GM10266 (cell line): ENCODE results near the gene SBNO2.
A peak's percentile ranks its signal among the peaks of the same experiment; 100 is the strongest.

ENCODE experiments used
- DNase-seq: peaks from one replicate; pipeline ENCODE4 v3.0.0; 2012; ENCODE audit errors: extremely low spot score
- CTCF ChIP-seq: IDR thresholded peaks from 2 replicates; pipeline ENCODE4 v1.5.1; 2012; ENCODE audit warnings: mild to moderate bottlenecking, low read depth; ENCODE audit not compliant: control insufficient read depth, insufficient read depth; ENCODE audit errors: missing control alignments

The SBNO2 gene

GRCh38 chr19:1063909-1064660 is 110.0 kb downstream of the SBNO2 start:
- no peak for TF ChIP-seq CTCF
- DNase-seq = no peak

- DNase-seq = peak; percentile 76
- TF ChIP-seq CTCF = no peak
Measured at GRCh38 chr19:1063030-1063908, 110.8 kb downstream of the SBNO2 start.

- DNase-seq = peak; percentile 76
- no peak for TF ChIP-seq CTCF
Measured at GRCh38 chr19:1062387-1063029, 111.6 kb downstream of the SBNO2 start.

- no peak for DNase-seq
- TF ChIP-seq CTCF = no peak
Measured at GRCh38 chr19:1061987-1062386, 112.1 kb downstream of the SBNO2 start.

GRCh38 chr19:1060689-1061088 is 113.4 kb downstream of the SBNO2 start:
- DNase-seq = no peak
- TF ChIP-seq CTCF = no peak

GRCh38 chr19:1058112-1058511 is 116.0 kb downstream of the SBNO2 start:
- no peak for DNase-seq
- no peak for TF ChIP-seq CTCF
